H1 (cell line): ENCODE measurements around the gene PTPRE. TPM values are rescaled to one million over a fixed set of nuclear protein-coding genes. Genes with fewer than 3 reads are reported as not detected.

ENCODE experiments used
- CTCF ChIA-PET: fragments of 300-600 bp; sonication (Branson Sonifier 250); formaldehyde crosslinking; loops from one replicate; lab custom pipeline; 2021; ENCODE audit not compliant: partially characterized antibody; lab: Charles Lee
- POLR2A ChIA-PET: fragments of 300-600 bp; sonication (Branson Sonifier 250); formaldehyde crosslinking; loops from one replicate; lab custom pipeline; 2021; ENCODE audit warnings: inconsistent platforms; ENCODE audit not compliant: partially characterized antibody; lab: Charles Lee
- DNase-seq, 2 experiments: peaks; one replicate each; pipeline versions ENCODE4 v3.0.0 to v3.0.0-alpha.2; 2010 to 2022; ENCODE audit warnings: low spot score in 2 of 2, low read depth in 1 of 2, mixed read lengths in 1 of 2
- FAIRE-seq: peaks from 2 replicates; lab custom pipeline; 2011; peaks lifted over from hg19 to GRCh38; lab: Jason Lieb, UNC
- H2AFZ ChIP-seq: 2 replicates; pipeline ENCODE4 v1.8.1; 2012; ENCODE audit warnings: low read length, inconsistent platforms
- H2AK5ac ChIP-seq: 2 replicates; pipeline ENCODE4 v1.6.1; 2013; ENCODE audit warnings: low read depth, low read length
- H2BK120ac ChIP-seq: replicated peaks from 2 replicates; pipeline ENCODE3; 2013; ENCODE audit warnings: low read depth, low read length, inconsistent platforms
- H2BK12ac ChIP-seq: 2 replicates; pipeline ENCODE4 v1.6.1; 2013; ENCODE audit warnings: low read depth, low read length
- H2BK15ac ChIP-seq: 2 replicates; pipeline ENCODE4 v1.6.1; 2013; ENCODE audit warnings: low read length
- H2BK20ac ChIP-seq: 2 replicates; pipeline ENCODE4 v1.6.1; 2013; ENCODE audit warnings: low read length
- H2BK5ac ChIP-seq: 2 replicates; pipeline ENCODE4 v1.6.1; 2013; ENCODE audit warnings: low read depth, low read length
- H3K14ac ChIP-seq: 2 replicates; pipeline ENCODE4 v1.6.1; 2013; ENCODE audit warnings: inconsistent platforms; ENCODE audit not compliant: insufficient read length
- H3K18ac ChIP-seq: 2 replicates; pipeline ENCODE4 v1.6.1; 2013; ENCODE audit warnings: low read length; ENCODE audit errors: extremely low read depth
- H3K23ac ChIP-seq: 2 replicates; pipeline ENCODE4 v1.6.1; 2013; ENCODE audit warnings: inconsistent platforms; ENCODE audit not compliant: insufficient read length
- H3K23me2 ChIP-seq: 2 replicates; pipeline ENCODE4 v1.6.1; 2013; ENCODE audit warnings: low read depth, low read length
- H3K27ac ChIP-seq: 2 replicates; pipeline ENCODE4 v1.6.1; 2011; ENCODE audit warnings: low read depth, low read length, inconsistent platforms
- H3K27me3 ChIP-seq, 4 experiments: replicated peaks in 1 of 4; 1 replicate in 1 of 4; 2 replicates in 3 of 4; pipeline versions ENCODE4 v1.6.1 to v1.8.1; 2011 to 2013; ENCODE audit warnings: low read length in 3 of 4, mild to moderate bottlenecking in 3 of 4, inconsistent platforms in 2 of 4, mixed read lengths in 2 of 4, moderate library complexity in 1 of 4; ENCODE audit not compliant: control insufficient read depth in 3 of 4, insufficient read depth in 3 of 4; ENCODE audit errors: extremely low read depth in 1 of 4
- H3K36me3 ChIP-seq, 4 experiments: 2 replicates each; pipeline versions ENCODE4 v1.6.1 to v1.8.1; 2011 to 2013; ENCODE audit warnings: mild to moderate bottlenecking in 4 of 4, low read length in 3 of 4, moderate library complexity in 2 of 4, control low read depth in 1 of 4, inconsistent platforms in 1 of 4; ENCODE audit not compliant: insufficient read depth in 4 of 4, control insufficient read depth in 2 of 4
- H3K4ac ChIP-seq: replicated peaks from 2 replicates; pipeline ENCODE3; 2013; ENCODE audit warnings: low read length, low read depth, mixed read lengths, inconsistent platforms; ENCODE audit not compliant: insufficient read length
- H3K4me1 ChIP-seq, 4 experiments: replicated peaks in 1 of 4; 1 replicate in 1 of 4; 2 replicates in 3 of 4; pipeline versions ENCODE4 v1.6.1 to v1.8.1; 2011 to 2013; ENCODE audit warnings: low read length in 3 of 4, inconsistent platforms in 2 of 4, mixed read lengths in 1 of 4; ENCODE audit not compliant: insufficient read depth in 4 of 4, control insufficient read depth in 3 of 4
- H3K4me2 ChIP-seq, 2 experiments: 2 replicates each; pipeline versions ENCODE4 v1.6.1 to v1.8.1; 2011 to 2013; ENCODE audit warnings: low read depth in 2 of 2, low read length in 2 of 2, control low read depth in 1 of 2, inconsistent platforms in 1 of 2, mild to moderate bottlenecking in 1 of 2; ENCODE audit not compliant: insufficient read depth in 1 of 2
- H3K4me3 ChIP-seq, 4 experiments: fragments of 200-600, 300-600 bp in 1 of 4; sonication (generic), shearing (Covaris generic), sonication (Bioruptor Twin) in 1 of 4; 2 replicates each; pipeline versions ENCODE4 v1.5.1 to v1.8.1; 2011 to 2016; ENCODE audit warnings: low read length in 4 of 4, low read depth in 3 of 4, control low read depth in 2 of 4, inconsistent platforms in 2 of 4, mild to moderate bottlenecking in 2 of 4, mixed read lengths in 1 of 4, moderate library complexity in 1 of 4; ENCODE audit not compliant: insufficient read depth in 2 of 4; ENCODE audit errors: extremely low read depth in 1 of 4
- H3K56ac ChIP-seq: replicated peaks from 2 replicates; pipeline ENCODE3; 2013; ENCODE audit warnings: low read depth, mild to moderate bottlenecking, mixed read lengths, low read length, inconsistent platforms; ENCODE audit not compliant: insufficient read length
- H3K79me1 ChIP-seq: 2 replicates; pipeline ENCODE4 v1.6.1; 2013; ENCODE audit warnings: low read depth, low read length, control low read depth
- H3K79me2 ChIP-seq, 2 experiments: 2 replicates each; pipeline versions ENCODE4 v1.6.1 to v1.8.1; 2012 to 2013; ENCODE audit warnings: low read length in 2 of 2, mild to moderate bottlenecking in 2 of 2, inconsistent platforms in 1 of 2; ENCODE audit not compliant: insufficient read depth in 2 of 2, control insufficient read depth in 1 of 2
- H3K9ac ChIP-seq, 4 experiments: replicated peaks in 1 of 4; 1 replicate in 1 of 4; 2 replicates in 3 of 4; pipeline versions ENCODE4 v1.6.1 to v1.8.1; 2011 to 2013; ENCODE audit warnings: low read depth in 3 of 4, low read length in 3 of 4, control low read depth in 2 of 4, mild to moderate bottlenecking in 2 of 4, moderate library complexity in 2 of 4, inconsistent platforms in 1 of 4; ENCODE audit errors: extremely low read depth in 1 of 4
- H3K9me3 ChIP-seq, 2 experiments: 2 replicates each; pipeline versions ENCODE4 v1.6.1 to v1.8.1; 2012 to 2013; ENCODE audit warnings: mild to moderate bottlenecking in 2 of 2, moderate library complexity in 2 of 2, control low read depth in 1 of 2, inconsistent platforms in 1 of 2, low read depth in 1 of 2, low read length in 1 of 2, mixed read lengths in 1 of 2; ENCODE audit not compliant: insufficient read depth in 2 of 2
- H4K20me1 ChIP-seq, 2 experiments: replicated peaks in 1 of 2; 2 replicates each; pipeline versions ENCODE3 to v1.8.1; 2011 to 2013; ENCODE audit warnings: inconsistent platforms in 2 of 2, low read length in 2 of 2, mild to moderate bottlenecking in 1 of 2; ENCODE audit not compliant: insufficient read depth in 2 of 2, control insufficient read depth in 1 of 2
- H4K5ac ChIP-seq: 2 replicates; pipeline ENCODE4 v1.6.1; 2013; ENCODE audit warnings: low read length, low read depth, mixed read lengths, inconsistent platforms; ENCODE audit not compliant: insufficient read length
- H4K8ac ChIP-seq: 2 replicates; pipeline ENCODE4 v1.8.0; 2013; ENCODE audit warnings: mild to moderate bottlenecking, moderate library complexity, low read length, inconsistent platforms; ENCODE audit not compliant: insufficient read depth; ENCODE audit errors: extremely low read depth
- H4K91ac ChIP-seq: replicated peaks from 2 replicates; pipeline ENCODE3; 2013; ENCODE audit warnings: low read length, mixed read lengths, inconsistent platforms; ENCODE audit not compliant: insufficient read length
- CTCF ChIP-seq, 3 experiments: IDR thresholded peaks; 1 replicate in 2 of 3; 2 replicates in 1 of 3; pipeline versions ENCODE4 v1.5.1 to v1.6.1; 2011; ENCODE audit warnings: low read length in 3 of 3, mild to moderate bottlenecking in 3 of 3, inconsistent platforms in 2 of 3, low read depth in 1 of 3, moderate library complexity in 1 of 3; ENCODE audit not compliant: insufficient read depth in 1 of 3; ENCODE audit errors: control extremely low read depth in 1 of 3
- GTF2F1 ChIP-seq: IDR thresholded peaks from 2 replicates; pipeline ENCODE4 v1.6.1; 2012; ENCODE audit warnings: low read depth, low read length, improper control_type of control experiment, borderline replicate concordance
- HDAC2 ChIP-seq, 2 experiments: fragments of 300-600 bp in 1 of 2; sonication (generic) in 1 of 2; IDR thresholded peaks; 2 replicates each; pipeline ENCODE4 v1.6.1; 2011 to 2012; ENCODE audit warnings: low read depth in 2 of 2, low read length in 2 of 2, mild to moderate bottlenecking in 2 of 2, moderate library complexity in 2 of 2, borderline replicate concordance in 1 of 2, inconsistent platforms in 1 of 2
- JUN ChIP-seq: IDR thresholded peaks from 2 replicates; pipeline ENCODE4 v1.6.1; 2011; ENCODE audit warnings: low read depth, mild to moderate bottlenecking, improper control_type of control experiment, low read length
- MAX ChIP-seq: IDR thresholded peaks from 2 replicates; pipeline ENCODE4 v1.6.1; 2012; ENCODE audit warnings: inconsistent platforms
- TAF7 ChIP-seq: optimal IDR thresholded peaks from 2 replicates; pipeline ENCODE3; 2011; ENCODE audit warnings: low read depth, mild to moderate bottlenecking, inconsistent platforms, low read length, moderate library complexity, borderline replicate concordance
- TBP ChIP-seq: IDR thresholded peaks from 2 replicates; pipeline ENCODE4 v1.6.1; 2011; ENCODE audit warnings: low read depth, low read length, improper control_type of control experiment
- TCF12 ChIP-seq: IDR thresholded peaks from 2 replicates; pipeline ENCODE4 v1.6.1; 2011; ENCODE audit warnings: low read depth, mild to moderate bottlenecking, low read length
- WGBS, 2 experiments: shearing (Covaris generic) in 1 of 2; methylation state at CpG; one replicate each; pipeline versions ENCODE4 v1.1.6 to v1.1.7; 2013 to 2015; ENCODE audit warnings: low lambda C conversion rate in 2 of 2, mixed read lengths in 2 of 2, inconsistent platforms in 1 of 2, low coverage in 1 of 2, missing lambda C conversion rate in 1 of 2; ENCODE audit not compliant: insufficient replicate concordance in 2 of 2, insufficient coverage in 1 of 2, insufficient read length in 1 of 2; ENCODE audit errors: extremely low coverage in 1 of 2, missing lambda C conversion rate in 1 of 2; 5-methylcytosine and 5-hydroxymethylcytosine counted together
- polyA plus RNA-seq, 7 experiments: library from polyadenylated mRNA; depleted of rRNA in 3 of 7; stranded (reverse) in 5 of 7; unstranded in 2 of 7; fragments of >200 nt in 5 of 7; fragments of 200-250 nt in 2 of 7; gene quantifications; 1 replicate in 5 of 7; 2 replicates in 1 of 7; 4 replicates in 1 of 7; pipeline versions ENCODE4 v1.2.1 to v1.2.3, GENCODE V29; 2011 to 2013; ENCODE audit warnings: missing spikeins in 2 of 7, mixed read lengths in 2 of 7
- total RNA-seq: library from RNA; stranded (reverse); fragmentation: NEBNext Ultra II Directional; extraction: Animal tissue kit (Norgen Biotek cat#: 25700); gene quantifications from 2 replicates; pipeline ENCODE4 v1.2.1, GENCODE V29; 2021

PTPRE gene
- total and polyA plus RNA-seq, 2 of the 8 experiments (the other 6 are each of a cell fraction or from before 2014, with no cell fraction given) = 0.33 to 0.54 TPM

GRCh38 chr10:127916826-127917225 is 9.9 kb downstream of the PTPRE start:
- Histone ChIP-seq H3K4me1 (peaks cover 0 to 2% (median 0%) of the 10 kb centered on the region in 4 experiments; a peak in 3 of 7 replicates), H2BK5ac (no peak overlapping the region), H3K9me3 (no peaks in the 10 kb centered on the region), H3K4me2 (no peak overlapping the region), H2AK5ac (no peak overlapping the region), H4K5ac (no peak overlapping the region), H4K91ac (peak overlapping the region; percentile 3), H3K14ac (no peak overlapping the region), H3K4me3 (no peak overlapping the region), H2BK120ac (no peak overlapping the region), H3K18ac (no peak overlapping the region), H3K4ac (no peak overlapping the region), H3K23ac (no peak overlapping the region), H4K20me1 (peaks cover 0 to 2% of the 10 kb centered on the region in 2 experiments), H3K23me2 (no peaks in the 10 kb centered on the region), H3K79me1 (no peaks in the 10 kb centered on the region), H3K36me3 (no peaks in the 10 kb centered on the region), H3K79me2 (no peaks in the 10 kb centered on the region), H3K27ac (no peak overlapping the region), H2BK15ac (0 out of 2 replicates have a peak overlapping the region, but pooled peaks have one; percentile 46), H2BK12ac (peak overlapping the region; percentile 23; the same call in 1 of the 2 replicates), H3K9ac (no peak overlapping the region), H3K27me3 (no peaks in the 10 kb centered on the region), H2BK20ac (no peak overlapping the region), H4K8ac (no peak overlapping the region), H3K56ac (no peak overlapping the region), H2AFZ (no peak overlapping the region)
- TF ChIP-seq MAX = peak; percentile 35; the same call in 1 of the 2 replicates
- TF ChIP-seq TCF12 = 0 out of 2 replicates have a peak, but pooled peaks have one; percentile 23
- no peak for TF ChIP-seq TBP
- no peak for TF ChIP-seq JUN
- peak; percentile 16 to 29 (median 24); a peak in 2 of 4 replicates for TF ChIP-seq CTCF (IDR thresholded peaks at IDR 0.05; ENCODE audit: control extremely low read depth in 1 of 3, insufficient read depth in 1 of 3, low read depth in 1 of 3, low read length in 3 of 3)
- TF ChIP-seq HDAC2 (IDR thresholded peaks at IDR 0.05; ENCODE audit: borderline replicate concordance in 1 of 2, low read depth in 2 of 2, low read length in 2 of 2) = no peak
- no peak for TF ChIP-seq TAF7
- no peak for TF ChIP-seq GTF2F1
- ChIA-PET POLR2A (no interaction called here), CTCF (interaction anchor here (0.7 to 2.3 kb wide), 7 partner anchors 9 to 95 kb away, joined by 3 to 6 read pairs (median 4); partner anchors contain the start of gene PTPRE)
- no peak for FAIRE-seq
- 81% methylated on average over 9 of the region's 9 CpGs; no CpG with 5 or more reads in 1 of the 2 experiments for WGBS, 2 experiments
- DNase-seq = no peak
